Spleen (tissue), 7 donors: Measurements from ENCODE around the gene RLIM.

Source experiments
- CTCF ChIP-seq, 11 experiments: fragments of 200-600 bp in 7 of 11; fragments of 450-650 bp in 4 of 11; sonication (generic) in 4 of 11; IDR thresholded peaks in 8 of 11; conservative IDR thresholded peaks in 3 of 11; 1 replicate in 7 of 11; 2 replicates in 4 of 11; pipeline versions ENCODE4 v1.4.0 to v1.8.0; 2016 to 2021; ENCODE audit warnings: antibody characterized with exemption in 11 of 11, inconsistent platforms in 4 of 11, mild to moderate bottlenecking in 1 of 11
- POLR2A ChIP-seq, 3 donors: fragments of 450-650 bp; IDR thresholded peaks; one replicate each; pipeline ENCODE4 v1.5.1; 2017; ENCODE audit warnings: antibody characterized with exemption in 3 of 3, mild to moderate bottlenecking in 1 of 3
- POLR2AphosphoS5 ChIP-seq, 3 donors: sonication (generic); formaldehyde crosslinking; IDR thresholded peaks; one replicate each; pipeline ENCODE4 v1.5.1; 2017; ENCODE audit warnings: antibody characterized with exemption in 3 of 3
- donor health status: DM: no; HTN: no; CAD: no; lungs with moderate emphysema.
- donor health status: DM: no; HTN: no; CAD: no.
- donor health status: DM: no; HTN: no; CAD: no.

GRCh38 chrX:74546984-74547383, 67.4 kb downstream of the RLIM start:
- TF ChIP-seq CTCF (IDR thresholded peaks at IDR 0.05 in 8 of 11, conservative IDR thresholded peaks at IDR 0.05 in 3 of 11) (no peak), POLR2A (IDR thresholded peaks at IDR 0.05) (no peak), POLR2AphosphoS5 (IDR thresholded peaks at IDR 0.05) (no peak)
